KBM-7 (cell line): ENCODE data around the gene SEMA4G.
A peak's percentile ranks its signal among the peaks of the same experiment; 100 is the strongest.

ENCODE experiments used
- DNase-seq: peaks from one replicate; pipeline ENCODE4 v3.0.0-alpha.2; 2015
- in situ Hi-C: fragments of 300-500 bp; cut with MboI; formaldehyde crosslinking; loops from 2 replicates; pipeline ENCODE4 v1.14.3; 2020; ENCODE audit warnings: low sequenced_read_pairs, low pct_unique_long_range_greater_than_20kb, mixed read lengths

Gene SEMA4G, protein sequence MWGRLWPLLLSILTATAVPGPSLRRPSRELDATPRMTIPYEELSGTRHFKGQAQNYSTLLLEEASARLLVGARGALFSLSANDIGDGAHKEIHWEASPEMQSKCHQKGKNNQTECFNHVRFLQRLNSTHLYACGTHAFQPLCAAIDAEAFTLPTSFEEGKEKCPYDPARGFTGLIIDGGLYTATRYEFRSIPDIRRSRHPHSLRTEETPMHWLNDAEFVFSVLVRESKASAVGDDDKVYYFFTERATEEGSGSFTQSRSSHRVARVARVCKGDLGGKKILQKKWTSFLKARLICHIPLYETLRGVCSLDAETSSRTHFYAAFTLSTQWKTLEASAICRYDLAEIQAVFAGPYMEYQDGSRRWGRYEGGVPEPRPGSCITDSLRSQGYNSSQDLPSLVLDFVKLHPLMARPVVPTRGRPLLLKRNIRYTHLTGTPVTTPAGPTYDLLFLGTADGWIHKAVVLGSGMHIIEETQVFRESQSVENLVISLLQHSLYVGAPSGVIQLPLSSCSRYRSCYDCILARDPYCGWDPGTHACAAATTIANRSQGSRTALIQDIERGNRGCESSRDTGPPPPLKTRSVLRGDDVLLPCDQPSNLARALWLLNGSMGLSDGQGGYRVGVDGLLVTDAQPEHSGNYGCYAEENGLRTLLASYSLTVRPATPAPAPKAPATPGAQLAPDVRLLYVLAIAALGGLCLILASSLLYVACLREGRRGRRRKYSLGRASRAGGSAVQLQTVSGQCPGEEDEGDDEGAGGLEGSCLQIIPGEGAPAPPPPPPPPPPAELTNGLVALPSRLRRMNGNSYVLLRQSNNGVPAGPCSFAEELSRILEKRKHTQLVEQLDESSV

DNA sequence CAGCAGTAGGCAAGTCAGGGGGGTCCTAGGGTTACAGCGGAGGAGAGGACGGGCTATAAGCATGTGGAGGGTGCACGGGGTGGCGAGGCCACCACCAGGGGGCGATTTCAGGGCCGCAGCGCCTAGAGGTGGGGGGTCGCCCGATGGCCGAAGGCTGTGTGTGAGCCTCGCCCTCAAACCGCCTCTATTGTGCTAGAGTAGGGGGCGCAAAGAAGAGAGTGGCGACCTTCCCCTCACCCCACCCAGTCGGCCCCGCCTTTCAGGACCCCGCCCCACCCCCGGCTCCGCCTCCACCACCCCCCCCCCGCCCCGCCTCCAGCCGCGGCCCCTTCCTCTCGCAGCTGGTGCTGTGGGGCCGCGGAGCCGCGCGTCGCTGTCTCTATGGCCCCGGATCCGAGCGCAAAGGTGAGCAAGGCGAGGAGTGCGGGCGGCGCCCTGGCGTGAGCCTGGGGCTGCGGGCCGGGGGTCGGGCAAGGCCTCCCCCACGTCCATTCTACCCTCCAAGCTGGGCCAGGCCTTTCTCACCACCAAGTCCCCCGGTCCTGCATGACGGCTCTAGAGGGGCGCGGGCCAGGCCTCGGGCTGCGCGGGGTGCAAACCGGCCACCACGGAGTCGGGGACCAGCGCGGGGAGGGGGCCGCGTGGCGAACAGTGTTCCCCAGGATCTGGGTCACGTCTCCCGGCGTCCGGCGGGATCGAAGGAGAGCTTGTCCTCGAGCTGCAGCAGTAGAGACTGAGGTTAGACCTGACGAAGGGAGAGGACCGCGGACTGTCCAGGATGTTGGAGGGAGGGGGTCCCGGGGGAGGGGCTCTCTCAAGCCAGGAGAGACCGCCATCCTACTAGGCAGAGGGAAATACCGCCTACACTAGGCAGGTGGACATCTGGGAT, at the start of gene SEMA4G:
SEMA4G (plus strand) TSS at position 318 of the 889 bp plus-strand sequence. CDS start 3,409 bp downstream, outside the sequence.
- in situ Hi-C loops, result no loop called here
- peak; percentile 54 for DNase-seq

DNA sequence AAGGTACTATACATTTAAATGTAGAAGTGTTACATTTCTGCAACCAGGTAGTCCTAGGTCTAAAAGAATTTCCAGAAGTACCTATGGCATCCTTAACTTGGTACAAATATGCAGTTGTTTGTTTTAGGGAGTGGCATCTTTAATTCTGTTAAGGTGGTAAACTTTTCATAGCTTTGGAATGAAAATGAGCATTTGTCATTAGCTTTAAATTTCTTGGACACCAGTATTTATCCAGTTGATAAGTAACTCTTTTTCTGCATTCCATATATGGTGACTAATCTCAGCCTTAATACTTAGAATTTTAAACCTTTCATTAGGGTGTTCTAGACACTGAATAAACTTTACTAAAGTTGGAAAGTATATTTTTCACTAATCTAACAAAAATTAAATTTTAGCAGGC, 45.7 kb upstream of the SEMA4G start:
- in situ Hi-C loops, result no loop called here
- no peak for DNase-seq

DNA sequence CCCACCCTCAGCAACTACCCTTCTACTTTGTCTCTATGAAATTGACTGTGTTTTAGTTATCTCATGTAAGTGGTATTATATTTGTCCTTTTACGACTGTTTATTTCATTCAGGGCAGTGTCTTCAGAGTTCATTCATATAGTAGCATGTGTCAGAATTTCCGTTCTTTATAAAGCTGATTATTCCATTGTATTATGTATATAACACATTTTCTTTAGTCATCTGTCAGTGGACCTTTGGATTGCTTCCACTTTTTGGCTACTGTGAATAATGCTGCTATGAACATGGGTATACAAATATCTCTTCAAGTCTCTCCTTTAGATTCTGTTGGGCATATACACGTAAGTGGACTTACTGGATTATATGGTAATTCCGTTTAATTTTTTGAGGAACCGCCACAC, 42.0 kb upstream of the SEMA4G start:
- no peak for DNase-seq
- in situ Hi-C loops, result no loop called here

DNA sequence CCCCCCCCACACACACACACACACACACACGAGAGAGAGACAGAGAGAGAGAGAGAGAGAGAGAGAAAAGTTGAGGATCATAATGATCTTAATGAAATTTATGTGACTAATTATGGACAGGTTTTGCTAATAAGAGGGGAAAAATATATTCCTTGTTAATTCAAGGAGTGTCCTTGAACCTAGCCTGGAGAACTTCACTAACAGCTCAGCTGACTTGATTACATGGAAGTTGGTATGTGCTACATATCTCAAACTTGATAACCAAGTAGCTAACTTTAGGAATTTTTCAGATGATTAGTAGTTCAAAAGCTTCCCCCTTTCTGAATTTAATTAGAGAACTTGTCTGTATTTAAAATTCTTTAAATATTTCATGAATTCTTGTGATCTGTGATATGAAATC, 41.3 kb upstream of the SEMA4G start:
- in situ Hi-C loops, result no loop called here
- no peak for DNase-seq

DNA sequence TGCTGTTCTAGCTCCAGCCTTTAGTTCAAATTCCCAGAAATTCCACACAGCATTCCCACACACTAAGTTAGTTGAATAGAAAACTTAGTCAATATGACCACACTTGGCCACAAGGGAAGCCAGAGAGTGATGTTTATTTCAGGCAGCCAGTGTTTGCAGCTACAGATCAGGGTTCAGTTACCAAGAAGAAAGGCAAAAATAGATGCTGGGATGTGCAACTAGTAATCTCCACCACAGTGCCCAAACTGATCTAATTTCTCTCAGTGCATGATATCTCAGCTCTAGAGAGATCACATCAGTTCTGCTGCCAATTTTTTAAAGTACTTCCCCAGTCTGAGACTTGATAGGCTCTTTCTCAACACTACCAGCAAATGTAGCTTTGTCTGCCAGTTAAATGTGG, 38.9 kb upstream of the SEMA4G start:
- in situ Hi-C loops, result no loop called here
- no peak for DNase-seq

DNA sequence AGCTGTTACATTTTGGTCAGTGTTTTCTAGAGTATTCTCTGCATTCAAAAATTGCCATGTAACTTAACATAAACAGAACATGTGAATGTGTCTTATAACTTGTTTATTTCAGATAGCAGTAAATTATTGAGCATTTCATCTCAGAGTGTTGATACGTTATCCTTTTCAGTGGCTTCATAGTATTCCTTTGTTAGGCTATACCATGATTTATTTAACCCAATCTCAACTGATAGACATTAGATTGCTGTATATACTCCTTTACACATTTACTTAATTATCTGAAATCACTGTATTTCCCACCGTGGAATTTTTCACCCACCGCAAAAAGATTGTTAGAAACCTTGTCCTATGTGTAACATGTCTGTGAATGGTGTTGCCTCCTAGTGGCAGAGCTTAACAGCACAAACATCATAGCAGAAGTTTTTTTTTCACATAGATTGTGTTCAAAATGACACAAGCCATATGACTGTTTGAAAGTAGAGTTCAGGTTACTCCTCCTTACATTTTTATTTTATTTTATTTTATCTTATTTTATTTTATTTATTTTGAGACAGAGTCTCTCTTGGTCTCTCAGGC, 35.1 kb upstream of the SEMA4G start:
- peak; percentile 36 for DNase-seq
- in situ Hi-C loops, result no loop called here

DNA sequence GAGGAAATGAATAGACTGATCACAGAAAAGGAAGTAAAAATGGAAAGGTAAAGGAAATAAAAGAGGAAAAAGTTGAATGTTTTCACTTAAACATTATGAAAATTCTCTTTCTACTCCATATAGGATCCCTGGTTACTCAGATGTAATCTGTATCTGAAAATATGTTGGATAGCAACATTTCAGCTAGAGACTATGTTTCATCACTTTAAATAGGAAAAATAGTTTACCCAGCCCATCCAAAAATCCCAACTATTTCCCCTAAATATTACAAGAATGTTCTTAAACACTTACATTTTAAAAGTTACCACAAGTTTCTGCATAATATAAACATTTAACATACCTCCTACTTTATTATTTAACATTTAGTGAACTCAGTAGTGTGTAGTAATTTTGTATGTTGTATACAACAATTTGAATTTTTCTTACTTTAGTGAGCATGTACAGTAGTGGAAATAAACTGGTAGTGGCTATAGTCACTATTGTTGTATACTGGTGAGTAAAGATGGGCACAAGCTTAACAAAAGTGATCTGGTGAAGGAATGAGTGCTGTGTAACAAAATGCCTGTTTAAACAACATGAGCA, 29.4 kb upstream of the SEMA4G start:
- no peak for DNase-seq
- in situ Hi-C loops, result no loop called here

DNA sequence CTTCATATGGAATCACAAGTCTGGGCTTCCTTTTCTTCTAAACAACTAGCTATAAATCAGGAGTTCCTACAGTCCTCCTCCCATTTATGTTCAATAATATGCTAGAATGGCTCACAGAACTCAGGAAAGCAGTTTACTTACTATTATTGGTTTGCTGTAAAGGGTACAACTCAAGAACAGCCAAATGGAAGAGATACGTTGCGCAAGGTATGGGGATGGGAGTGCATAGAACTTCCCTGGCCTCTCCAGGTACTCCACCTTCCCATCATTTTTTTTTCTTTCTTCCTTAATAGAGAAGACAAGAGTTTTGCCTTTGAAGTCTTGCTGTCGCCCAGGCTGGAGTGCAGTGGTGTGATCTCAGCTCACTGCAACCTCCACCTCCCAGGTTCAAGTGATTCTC, 27.1 kb upstream of the SEMA4G start:
- in situ Hi-C loops, result no loop called here
- no peak for DNase-seq

DNA sequence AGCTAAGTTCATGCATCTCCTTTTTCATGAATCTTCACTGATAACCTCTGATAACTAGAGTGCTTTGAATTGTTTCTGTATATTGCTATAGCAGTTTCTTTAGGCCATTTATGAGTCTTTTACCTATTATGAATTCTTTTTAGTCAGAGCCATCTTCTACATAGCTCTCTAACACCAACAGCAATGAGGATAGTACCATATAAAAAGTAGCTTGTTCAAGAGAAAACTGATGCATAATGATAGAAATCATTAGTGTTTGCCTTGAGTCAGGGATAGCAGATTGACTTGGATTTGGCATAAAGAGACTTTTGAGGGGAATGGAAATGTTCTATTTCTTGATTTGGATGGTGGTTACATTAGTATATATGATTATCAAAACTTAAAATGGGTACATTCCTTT, 25.8 kb upstream of the SEMA4G start:
- in situ Hi-C loops, result no loop called here
- no peak for DNase-seq

DNA sequence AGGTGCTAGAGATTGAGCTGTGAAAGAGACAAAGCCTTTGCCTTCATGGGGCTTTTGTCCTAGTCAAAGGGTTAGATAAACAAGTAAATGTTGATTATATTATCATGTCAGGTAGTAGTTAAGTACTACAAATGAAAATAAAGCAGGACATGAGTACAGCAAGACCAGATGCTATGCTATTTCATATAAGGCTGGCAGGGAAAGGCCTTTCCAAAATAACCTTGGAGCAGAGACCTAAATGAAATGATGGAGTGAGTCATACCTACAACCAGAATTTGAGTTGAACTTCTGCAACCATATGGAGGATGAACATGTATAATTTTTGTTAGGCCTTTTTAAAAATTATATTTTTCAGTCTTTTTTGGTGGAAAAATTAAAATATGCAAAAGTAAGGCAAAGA, 23.6 kb upstream of the SEMA4G start:
- no peak for DNase-seq
- in situ Hi-C loops, result no loop called here

DNA sequence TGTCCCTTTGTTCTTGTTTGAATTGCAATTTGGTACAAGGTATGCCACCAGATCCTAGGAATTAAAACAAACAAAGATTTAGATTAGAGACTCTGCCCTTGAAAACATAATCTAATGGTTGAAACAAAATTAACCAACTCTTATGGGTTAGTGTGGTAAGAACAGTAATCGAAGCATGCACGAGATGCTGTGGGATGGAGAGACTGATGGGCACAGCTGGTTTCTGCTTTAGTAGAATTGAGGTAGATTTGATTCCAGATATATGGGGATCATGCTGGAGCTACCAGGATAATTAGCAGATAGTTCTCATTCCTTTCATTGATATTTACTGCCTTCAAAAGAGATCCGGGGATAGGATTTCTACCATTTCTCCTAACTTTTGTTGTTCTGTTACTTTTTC, 20.4 kb upstream of the SEMA4G start:
- DNase-seq, result no peak
- in situ Hi-C loops, result no loop called here

DNA sequence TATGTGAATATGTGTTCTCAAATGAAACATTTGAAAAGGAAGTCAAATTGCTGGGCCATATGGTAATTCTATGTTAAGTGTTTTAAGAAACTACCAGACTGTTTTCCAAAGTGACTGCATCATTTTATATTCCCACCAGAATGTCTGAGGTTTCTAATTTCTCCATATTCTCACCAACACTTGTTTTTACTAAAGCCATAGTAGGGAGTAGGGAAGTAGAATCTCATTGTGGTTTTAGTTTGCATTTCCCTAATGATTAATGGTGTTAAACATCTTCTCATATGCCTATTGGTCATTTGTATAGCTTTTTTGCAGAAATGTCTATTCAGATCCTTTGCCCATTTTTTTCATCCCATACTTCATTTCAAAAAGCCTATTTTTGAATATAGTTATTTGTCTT, 9.1 kb upstream of the SEMA4G start:
- in situ Hi-C loops, result no loop called here
- DNase-seq, result no peak

DNA sequence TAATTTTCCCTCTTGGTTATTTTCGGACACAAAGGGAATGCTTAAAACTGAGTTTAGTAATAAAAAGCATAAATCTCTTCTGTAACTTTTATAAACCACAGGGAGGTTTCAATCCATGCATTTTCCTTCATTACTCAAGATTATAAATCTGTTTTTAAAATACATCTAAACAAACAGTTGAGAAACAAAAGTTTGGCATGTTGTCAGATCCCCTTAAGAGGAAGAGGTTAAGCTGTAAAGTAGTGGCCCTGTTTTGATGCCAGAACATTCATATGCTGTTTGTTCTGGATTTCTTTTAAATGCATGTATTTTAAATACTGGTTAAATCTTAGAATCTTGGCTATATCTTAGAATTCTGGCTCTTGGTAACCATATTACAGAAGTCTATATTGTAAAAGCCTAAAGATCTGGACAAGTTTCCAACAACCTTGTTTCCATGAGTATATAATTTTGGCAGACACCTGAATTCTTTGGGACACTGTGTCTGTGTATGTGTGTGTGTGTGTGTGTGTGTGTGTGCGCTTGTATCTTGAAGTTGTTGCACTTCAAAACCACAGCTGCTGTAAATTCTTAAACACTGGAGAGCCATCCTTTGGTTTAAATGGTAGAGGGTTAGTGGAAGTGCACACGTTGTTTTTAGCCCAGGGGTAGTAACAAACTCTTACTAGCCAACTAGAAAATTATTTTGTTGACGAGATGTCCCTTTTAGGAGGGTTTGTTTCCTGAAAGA, 6.8 kb upstream of the SEMA4G start:
- in situ Hi-C loops, result no loop called here
- DNase-seq, result no peak

DNA sequence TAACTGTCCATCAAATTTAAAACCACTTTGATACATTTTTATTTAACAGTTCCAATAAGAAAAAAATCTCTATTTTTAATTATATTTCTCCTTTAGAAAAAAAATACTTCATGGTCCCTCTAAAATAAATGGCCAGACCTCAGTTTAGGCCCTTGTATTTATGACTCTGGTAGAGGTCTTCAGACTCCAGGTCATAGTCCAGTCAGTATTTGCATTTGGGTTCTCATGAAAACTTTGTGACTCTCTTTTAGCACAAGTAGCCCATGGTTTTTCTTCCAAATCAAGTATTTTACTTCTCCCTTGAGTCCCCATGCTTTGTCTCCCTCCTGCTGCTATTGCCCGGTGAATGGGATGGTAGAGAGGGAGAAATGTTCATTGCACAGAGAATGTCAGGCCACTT, 5.5 kb upstream of the SEMA4G start:
- in situ Hi-C loops, result no loop called here
- DNase-seq, result no peak

DNA sequence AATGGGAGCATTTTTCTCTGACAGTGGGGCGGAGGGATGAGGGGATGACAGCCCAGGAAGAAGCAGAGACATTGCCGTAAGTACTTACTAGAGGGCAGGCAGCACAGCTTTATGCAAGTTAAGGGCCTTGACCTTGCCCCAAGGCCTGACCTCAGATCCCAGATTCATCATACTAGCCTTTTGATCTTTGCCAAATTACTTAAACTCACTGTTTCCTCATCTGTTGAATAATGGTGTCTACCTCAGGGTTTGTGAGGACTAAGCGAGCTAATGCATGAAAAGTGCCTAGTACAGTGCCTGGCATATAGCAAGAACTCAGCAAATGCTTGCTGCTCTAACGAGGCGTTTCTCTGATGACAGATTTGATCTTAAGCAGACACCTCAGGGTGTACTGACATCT, 3.5 kb upstream of the SEMA4G start:
- in situ Hi-C loops, result no loop called here

DNA sequence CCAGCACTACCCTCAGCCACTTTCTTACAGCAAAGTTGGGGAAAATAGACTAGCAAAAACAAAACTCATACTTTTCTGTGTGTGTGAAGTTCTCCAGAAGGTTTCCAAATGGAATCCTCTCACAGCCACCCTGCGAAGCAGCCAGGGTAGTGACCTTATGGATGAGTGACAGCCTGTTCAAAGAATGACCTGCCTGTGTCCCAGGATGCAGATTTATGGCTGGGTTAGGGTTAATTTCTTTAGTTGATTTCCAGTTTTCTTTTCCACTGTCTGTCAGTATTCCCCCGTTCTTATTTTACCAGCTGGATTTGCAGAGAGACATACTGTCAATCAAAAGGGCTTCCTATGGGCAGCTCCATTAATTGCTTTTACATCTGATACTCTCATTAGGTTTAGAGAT, 2.4 kb upstream of the SEMA4G start:
- no peak for DNase-seq
- in situ Hi-C loops, result no loop called here

More for the DNA sequence above, 3.5 kb upstream of the SEMA4G start:
- no peak for DNase-seq

DNA sequence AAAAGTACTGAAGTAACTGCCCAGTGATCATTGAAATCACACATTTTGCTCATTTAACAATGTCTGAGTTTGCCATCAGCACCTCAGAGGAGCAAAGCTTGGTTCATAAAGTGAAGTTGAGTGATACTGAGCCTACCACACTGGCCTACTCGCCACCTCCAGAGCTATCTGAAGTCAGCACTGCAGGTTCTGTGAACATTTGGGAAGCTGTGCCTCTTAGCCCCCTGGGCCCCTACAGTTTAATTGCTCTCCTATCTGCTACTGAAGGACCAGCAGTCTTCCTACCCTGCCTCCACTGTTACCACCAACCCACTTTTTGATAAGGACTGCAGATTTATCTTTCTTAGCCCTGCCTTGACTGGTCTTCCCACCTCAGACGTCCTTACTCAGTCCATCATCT, 2.0 kb upstream of the SEMA4G start:
- DNase-seq, result no peak

DNA sequence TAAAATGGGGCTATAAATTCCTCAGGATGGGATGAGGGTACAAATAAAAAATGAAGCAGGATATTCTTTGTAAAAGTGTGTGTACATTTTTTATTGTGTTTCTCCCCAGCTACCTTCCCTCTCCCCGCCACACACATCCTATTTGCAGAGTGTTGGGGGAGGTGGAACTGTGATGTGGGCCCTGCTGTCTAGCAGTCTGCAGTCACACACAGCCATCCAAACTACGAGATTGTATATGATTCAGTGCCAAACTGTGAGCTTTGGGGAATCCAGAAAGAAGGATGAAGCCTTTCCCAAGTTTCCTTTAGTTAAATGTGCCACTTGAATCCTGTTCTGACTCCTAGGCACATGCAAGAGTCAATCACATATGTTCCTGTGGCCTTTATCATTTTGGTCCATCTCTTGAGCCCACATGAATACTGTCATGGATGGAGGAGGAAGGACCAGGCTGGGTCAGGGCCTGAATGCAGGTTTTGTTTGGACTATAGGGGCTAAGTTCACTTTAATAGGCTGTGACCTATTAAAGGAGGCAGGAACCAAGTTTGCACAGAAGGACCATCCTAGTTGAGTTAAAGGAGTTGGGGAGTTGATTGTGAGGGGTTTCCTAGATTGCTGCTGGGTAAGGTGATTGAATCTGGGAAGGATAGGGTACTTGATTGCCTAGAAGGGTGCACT, 1.1 kb upstream of the SEMA4G start:
- in situ Hi-C loops, result no loop called here
- DNase-seq, result peak; percentile 5

More for the DNA sequence above, 2.0 kb upstream of the SEMA4G start:
- in situ Hi-C loops, result no loop called here
